Activated CD4-positive, alpha-beta T cell treated with anti-CD3 and anti-CD28 coated beads, Interleukin-2, amount 50 U/mL, for 24 hours (primary cell): Measurements from ENCODE around the gene SGTA.

ENCODE experiments used
- DNase-seq, 2 donors: peaks; one replicate each; pipeline ENCODE4 v3.0.0-alpha.2; 2020; ENCODE audit warnings: low read depth in 1 of 2, low spot score in 1 of 2

Gene SGTA

DNA sequence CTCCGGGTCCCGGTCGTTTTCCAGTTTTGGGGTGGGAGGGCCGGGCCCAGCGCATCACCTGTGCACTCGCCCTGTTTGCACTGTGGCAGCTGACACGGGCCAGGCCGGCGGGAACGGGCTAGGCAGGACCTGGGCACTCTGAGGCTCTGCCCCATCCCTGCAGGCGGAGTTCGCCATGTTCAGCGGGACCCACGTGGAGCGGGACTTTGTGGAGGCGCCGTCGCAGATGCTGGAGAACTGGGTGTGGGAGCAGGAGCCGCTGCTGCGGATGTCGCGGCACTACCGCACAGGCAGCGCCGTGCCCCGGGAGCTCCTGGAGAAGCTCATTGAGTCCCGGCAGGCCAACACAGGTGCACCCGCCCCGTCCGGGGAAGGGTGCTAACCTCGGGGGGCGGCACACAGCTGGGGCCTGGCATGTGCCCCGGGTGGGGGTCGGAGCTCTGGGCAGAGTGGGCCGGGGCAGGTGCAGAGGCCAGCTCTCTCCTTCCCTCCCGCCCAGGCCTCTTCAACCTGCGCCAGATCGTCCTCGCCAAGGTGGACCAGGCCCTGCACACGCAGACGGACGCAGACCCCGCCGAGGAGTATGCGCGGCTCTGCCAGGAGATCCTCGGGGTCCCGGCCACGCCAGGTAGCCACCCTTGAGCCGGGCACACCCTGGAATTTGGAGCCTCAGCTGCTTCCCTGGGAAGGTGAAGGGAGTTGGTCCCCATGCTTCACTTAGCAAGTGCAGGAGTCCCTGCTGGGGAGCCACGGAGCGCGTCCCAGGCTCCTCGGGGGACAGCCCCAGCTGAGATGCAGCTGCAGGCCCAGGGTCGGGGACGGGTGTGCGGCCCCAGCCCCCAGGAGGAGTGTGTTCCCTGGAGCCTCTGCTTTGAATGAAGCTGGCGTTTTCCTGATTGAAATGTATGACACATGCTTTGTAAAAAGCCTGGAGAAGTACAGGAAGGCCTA lies 27.3 kb upstream of the SGTA start:
- no peak for DNase-seq

DNA sequence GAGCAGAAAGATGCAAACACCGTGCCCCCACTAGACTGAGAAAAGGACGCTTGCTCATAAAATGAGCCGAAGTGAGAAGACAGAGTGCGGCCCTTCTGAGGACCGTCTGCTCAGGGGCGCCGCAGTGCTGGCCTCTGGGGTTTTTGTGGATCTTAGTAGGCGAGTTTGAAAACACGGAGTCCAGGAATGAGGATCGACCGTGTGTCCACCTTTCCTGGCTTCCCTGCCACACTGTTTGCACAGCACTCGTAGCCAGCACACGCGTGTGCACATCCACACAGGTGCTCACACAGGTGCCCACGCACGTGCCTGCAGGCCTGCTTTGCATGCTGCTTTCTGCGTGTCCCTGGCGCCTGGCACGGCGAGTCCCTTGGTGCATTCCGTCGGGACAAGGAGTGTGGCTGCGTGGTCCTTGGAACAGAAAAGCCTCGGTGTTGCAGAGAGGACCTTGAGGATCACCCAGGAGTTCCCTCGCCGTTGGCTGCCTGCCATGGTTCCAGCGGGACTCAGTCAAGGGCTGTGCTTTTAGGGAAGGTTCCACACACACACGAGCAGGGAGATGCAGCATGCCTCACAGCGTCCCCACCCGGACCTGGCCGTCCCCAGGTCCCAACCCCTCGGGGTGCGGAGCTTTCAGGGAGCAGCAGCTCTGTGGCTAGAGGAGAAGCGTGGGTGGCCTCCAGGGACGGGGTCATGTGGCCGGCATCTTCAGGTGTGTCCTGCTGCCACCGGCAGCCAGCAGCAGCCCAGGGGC lies 26.5 kb upstream of the SGTA start:
- no peak for DNase-seq

GRCh38 chr19:2808129-2808941 lies 25.3 kb upstream of the SGTA start:
- DNase-seq: no peak

DNA sequence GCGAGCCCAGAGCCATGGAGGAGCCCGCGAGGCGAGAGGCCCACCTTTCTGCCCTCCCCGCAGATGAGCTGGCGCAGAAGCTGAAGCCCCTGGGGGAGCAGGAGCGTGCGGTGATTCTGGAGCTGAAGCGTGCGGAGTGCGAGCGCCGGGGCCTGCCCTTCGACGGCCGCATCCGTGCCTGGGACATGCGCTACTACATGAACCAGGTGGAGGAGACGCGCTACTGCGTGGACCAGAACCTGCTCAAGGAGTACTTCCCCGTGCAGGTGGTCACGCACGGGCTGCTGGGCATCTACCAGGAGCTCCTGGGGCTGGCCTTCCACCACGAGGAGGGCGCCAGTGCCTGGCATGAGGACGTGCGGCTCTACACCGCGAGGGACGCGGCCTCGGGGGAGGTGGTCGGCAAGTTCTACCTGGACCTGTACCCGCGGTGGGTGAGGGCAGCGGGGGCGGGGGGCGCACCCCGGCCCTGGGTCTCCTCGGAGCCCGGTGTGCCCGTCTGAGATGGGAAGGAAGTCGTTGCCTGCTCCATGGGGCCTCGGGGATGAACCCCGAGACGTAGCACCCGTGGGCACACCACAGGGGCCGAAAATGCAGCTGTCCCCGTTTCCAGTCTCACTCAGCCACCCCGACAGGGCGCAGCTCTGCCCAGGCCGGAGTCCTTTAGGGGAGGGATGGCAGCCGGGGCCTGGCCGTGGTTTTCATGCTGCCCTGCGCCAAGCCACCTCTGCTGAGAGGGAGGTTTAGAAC lies 24.5 kb upstream of the SGTA start:
- DNase-seq: no peak

GRCh38 chr19:2806736-2807378 lies 23.8 kb upstream of the SGTA start:
- DNase-seq: no peak

GRCh38 chr19:2805991-2806649 lies 23.0 kb upstream of the SGTA start:
- DNase-seq: no peak

DNA sequence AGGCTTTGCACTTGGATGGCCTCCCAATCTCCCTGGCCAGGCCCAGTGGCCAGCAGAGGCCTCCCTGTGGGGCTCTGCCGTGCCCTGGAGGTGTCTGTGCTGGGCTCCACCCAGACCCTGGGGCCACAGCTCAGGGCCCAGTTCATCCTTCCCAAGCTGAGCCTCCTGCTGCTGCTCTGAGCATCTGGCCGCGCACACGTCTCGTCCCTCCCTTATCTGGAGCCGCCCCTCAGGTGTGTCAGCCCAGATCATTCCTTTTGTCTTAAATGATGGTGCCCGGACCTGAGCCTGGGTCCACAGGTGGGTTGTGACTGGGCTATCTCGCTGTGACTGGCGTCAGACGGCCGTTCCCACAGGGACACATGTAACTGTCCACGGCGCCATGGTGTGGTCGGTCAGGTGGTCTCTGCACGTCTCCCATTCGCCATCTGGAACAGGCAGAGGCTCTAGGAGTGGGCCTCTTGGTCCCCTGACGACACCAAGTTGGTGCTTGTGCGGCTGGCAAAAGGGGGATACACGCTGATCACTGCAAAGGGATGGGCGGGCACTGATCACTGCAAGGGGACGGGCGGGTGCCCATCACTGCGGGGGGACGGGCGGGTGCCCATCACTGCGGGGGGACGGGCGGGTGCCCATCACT lies 22.3 kb upstream of the SGTA start:
- no peak for DNase-seq

DNA sequence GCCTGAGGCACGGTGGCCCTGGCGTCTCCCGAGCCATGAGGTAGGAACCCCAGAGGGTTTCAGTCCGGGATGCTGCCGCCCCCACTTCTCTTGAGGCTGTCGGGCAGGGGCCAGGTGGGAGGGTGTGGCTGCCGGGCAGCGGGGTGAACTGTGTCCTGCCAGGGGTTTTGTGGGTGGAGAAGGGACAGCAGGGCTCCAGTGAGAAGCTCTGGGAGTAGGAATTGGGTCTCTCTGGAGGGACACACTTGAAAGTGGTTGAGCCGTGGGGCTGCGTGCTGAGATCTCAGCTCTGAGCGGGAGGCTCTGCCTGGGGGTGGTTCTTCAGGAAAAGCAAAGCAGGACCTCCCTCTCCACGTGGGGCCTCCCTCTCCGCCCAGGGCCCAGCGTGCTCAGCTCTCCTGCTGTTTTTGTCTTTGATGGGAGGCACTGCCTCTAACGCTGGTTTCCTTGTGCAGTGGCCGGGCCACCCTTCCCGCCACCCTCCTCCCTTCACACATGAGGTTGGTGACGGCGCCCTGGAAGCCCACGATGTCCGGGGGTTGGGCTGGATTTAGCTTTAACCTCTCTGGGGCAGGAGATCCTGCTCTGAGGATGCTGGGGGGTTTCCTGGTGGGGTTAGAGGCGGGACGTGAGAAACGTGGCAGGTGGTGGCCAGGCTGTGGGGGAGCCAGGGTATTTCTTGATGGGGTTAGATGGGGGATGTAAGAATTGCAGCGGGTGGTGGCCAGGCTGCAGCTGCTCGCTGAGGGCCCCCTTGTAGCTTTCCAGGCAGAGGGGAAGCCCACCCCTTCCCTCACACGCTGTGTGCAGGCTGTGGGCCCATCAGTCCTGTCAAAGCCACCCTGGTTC lies 21.3 kb upstream of the SGTA start:
- DNase-seq: no peak

DNA sequence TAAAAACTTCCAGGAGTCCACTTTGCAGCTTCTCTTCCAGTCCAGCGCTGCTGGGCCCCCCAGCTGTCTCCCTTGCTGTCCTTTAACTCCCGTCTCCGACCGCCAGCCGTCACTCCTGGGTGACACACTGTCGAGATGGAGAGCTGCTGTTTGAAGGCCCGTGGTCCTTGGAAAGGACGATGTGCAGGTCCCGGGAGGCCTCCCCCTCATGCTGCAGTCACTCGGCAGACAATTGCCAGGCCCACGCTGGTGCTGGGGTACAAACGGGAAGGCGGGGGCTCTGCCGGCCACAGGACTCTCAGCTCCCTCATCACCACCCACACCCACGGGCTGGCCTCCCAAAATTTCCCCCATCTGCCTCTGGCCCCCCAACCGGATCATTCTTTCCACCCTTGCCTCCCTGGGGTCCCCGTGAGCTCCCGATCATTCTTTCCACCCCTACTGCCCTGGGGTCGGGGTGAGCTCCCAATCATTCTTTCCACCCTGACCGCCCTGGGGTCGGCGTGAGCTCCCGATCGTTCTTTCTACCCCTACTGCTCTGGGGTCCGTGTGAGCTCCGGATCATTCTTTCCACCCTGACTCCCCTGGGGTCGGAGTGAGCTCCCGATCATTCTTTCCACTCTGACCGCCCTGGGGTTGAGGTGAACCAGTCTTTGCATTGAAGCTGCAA lies 20.5 kb upstream of the SGTA start:
- DNase-seq: no peak

DNA sequence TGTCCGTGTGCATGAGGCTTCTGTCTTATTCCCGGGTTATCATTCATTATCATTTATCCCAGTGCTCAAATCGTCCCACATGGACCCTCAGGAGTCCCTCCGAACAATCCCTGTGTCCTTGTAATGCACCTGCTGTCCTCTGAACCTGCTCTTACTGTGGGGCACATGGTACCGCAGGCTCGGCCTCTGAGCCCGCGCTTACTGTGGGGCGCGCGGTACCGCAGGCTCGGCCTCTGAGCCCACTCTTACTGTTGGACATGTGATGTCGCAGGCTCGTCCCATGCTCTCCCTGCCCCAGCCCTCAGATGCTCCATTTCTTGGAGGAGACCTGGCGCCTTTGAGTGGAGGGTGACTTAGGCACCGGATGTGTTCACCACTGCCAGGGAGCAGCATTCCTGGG lies 19.8 kb upstream of the SGTA start:
- DNase-seq: no peak

GRCh38 chr19:2800506-2800905 lies 17.4 kb upstream of the SGTA start:
- DNase-seq: no peak

- DNase-seq: no peak
Observed at GRCh38 chr19:2799273-2800020, 16.4 kb upstream of the SGTA start.

DNA sequence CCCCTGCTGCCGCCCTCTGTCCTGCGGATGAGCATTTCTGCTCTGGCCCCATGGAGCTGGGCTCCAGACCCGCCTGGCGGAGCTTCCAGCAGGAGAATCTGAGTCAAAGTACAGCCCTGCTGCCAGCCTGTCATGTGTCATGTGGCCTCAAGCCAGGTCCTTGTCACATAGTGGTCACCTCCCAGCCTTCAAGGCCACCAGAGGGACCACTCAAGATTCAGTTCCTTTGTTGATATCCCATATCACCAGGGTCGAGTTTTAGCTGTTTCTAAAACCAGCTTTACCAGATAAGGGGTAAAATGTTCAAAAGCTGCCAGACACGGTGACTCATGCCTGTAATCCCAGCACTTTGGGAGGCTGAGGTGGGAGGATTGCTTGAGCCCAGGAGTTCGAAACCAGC lies 15.7 kb upstream of the SGTA start:
- DNase-seq: no peak

DNA sequence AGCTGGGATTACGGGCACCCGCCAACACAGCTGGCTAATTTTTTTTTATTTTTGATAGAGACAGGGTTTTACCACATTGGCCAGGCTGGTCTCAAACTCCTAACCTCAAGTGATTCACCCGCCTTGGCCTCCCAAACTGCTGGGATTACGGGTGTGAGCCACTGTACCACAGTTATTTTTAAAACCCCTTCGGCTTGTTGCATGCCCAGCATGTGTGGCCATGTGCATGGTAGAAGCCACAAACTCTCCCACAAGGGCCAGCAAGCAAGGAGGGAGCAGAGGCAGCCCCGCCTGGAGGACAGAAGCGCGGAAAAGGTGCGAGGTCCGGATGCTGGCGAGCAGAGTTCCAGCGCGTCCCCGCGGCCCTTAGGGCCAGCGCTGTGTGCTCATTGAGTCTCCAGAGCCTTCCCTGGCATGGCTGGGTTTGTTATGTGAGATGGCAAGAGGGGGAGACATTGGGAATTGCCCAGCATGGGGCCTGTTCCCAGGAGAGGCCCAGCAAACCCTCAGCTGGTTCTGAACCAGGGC lies 15.1 kb upstream of the SGTA start:
- DNase-seq: no peak

DNA sequence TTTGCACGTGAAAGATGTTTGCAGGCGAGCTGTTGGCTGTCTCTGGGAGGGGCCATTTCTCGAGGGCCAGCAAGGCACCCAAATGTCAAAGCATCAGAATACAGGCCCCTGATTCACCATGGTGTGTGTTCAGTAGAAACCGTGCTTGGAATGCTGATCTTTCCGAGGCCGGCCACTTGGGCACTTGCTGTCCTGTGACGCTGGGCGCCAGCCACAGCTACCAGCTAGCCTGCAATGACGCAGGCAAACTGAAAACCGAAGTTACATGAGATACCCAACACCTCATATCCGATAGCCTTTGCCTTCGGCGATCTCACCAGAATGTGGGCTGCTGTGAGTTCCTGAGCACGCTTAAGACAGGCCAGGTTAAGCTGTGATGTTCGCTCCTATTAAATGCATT lies 14.2 kb upstream of the SGTA start:
- DNase-seq: no peak

- DNase-seq: no peak
Observed at GRCh38 chr19:2796659-2797266, 13.7 kb upstream of the SGTA start.
